ENCODE results near the gene RAD51B.
"Not testable (repeated sequence)": the region's sequence is repeated elsewhere in the genome, so short reads cannot be mapped to it uniquely, and the experiment has no call there.

Gene RAD51B

GRCh38 chr14:67819563-67820421 is at the start of gene RAD51B:
TSS of gene RAD51B (plus strand) at chr14:67819779.
- intact Hi-C loops (cut with DNase I): no loop called here
- peak; percentile 78 to 95 (median 88) for DNase-seq

GRCh38 chr14:67773844-67774377 is 45.7 kb upstream of the RAD51B start:
- DNase-seq: no peak
- intact Hi-C loops (cut with DNase I): no loop called here

GRCh38 chr14:67776653-67777322 is 42.8 kb upstream of the RAD51B start:
- DNase-seq: no peak
- intact Hi-C loops (cut with DNase I): no loop called here

GRCh38 chr14:67778792-67779191 is 40.8 kb upstream of the RAD51B start:
- intact Hi-C loops (cut with DNase I): no loop called here

GRCh38 chr14:67782090-67782489 is 37.5 kb upstream of the RAD51B start:
- no peak for DNase-seq
- intact Hi-C loops (cut with DNase I): no loop called here

More at GRCh38 chr14:67778792-67779191, 40.8 kb upstream of the RAD51B start:
- DNase-seq: no peak

GRCh38 chr14:67784244-67784823 is 35.2 kb upstream of the RAD51B start:
- intact Hi-C loops (cut with DNase I): no loop called here
- DNase-seq: no peak

GRCh38 chr14:67785270-67786109 is 34.1 kb upstream of the RAD51B start:
- intact Hi-C loops (cut with DNase I): no loop called here
- no peak for DNase-seq

- intact Hi-C loops (cut with DNase I): no loop called here
- DNase-seq: no peak
Measured at GRCh38 chr14:67787673-67788072, 31.9 kb upstream of the RAD51B start.

GRCh38 chr14:67798731-67799130 is 20.8 kb upstream of the RAD51B start:
- intact Hi-C loops (cut with DNase I): no loop called here
- DNase-seq: no peak

GRCh38 chr14:67800743-67801142 is 18.8 kb upstream of the RAD51B start:
- intact Hi-C loops (cut with DNase I): no loop called here
- DNase-seq: no peak

- DNase-seq: no peak
- intact Hi-C loops (cut with DNase I): no loop called here
Measured at GRCh38 chr14:67806246-67806645, 13.3 kb upstream of the RAD51B start.

GRCh38 chr14:67814821-67815220 is 4.8 kb upstream of the RAD51B start:
- intact Hi-C loops (cut with DNase I): no loop called here

GRCh38 chr14:67815573-67816225 is 3.9 kb upstream of the RAD51B start:
- intact Hi-C loops (cut with DNase I): no loop called here
- peak in 1 of 42 donors; percentile 13 for DNase-seq

More at GRCh38 chr14:67814821-67815220, 4.8 kb upstream of the RAD51B start:
- DNase-seq: no peak

- intact Hi-C loops (cut with DNase I): no loop called here
- peak; percentile 88 to 99 (median 96) for DNase-seq
Measured at GRCh38 chr14:67816326-67817002, 3.1 kb upstream of the RAD51B start, which contains the start of gene ZFYVE26. TSS of gene ZFYVE26 (minus strand) at chr14:67816590. CDS start at chr14:67815963, 627 bp downstream.

GRCh38 chr14:67817750-67818438 is 1.7 kb upstream of the RAD51B start:
- DNase-seq: no peak
- intact Hi-C loops (cut with DNase I): no loop called here

- DNase-seq; intact Hi-C loops (cut with DNase I): not testable (repeated sequence)
Measured at GRCh38 chr14:67818476-67818875, 1.1 kb upstream of the RAD51B start.

- DNase-seq: no peak
- intact Hi-C loops (cut with DNase I): no loop called here
Measured at GRCh38 chr14:67820428-67820971, 921 bp downstream of the RAD51B start.
